Fibroblast of lung (primary cell): ENCODE measurements around the gene TNP2. TPM values are rescaled to one million over a fixed set of nuclear protein-coding genes. Genes with fewer than 3 reads are reported as not detected.

Experiments
- DNase-seq, 2 donors: peaks; one replicate each; pipeline versions ENCODE4 v3.0.0 to v3.0.0-alpha.2; 2010; ENCODE audit warnings: low read depth in 2 of 2
- H2AFZ ChIP-seq: 2 replicates; pipeline ENCODE4 v1.5.1; 2012; ENCODE audit warnings: low read length, control low read depth, inconsistent platforms
- H3K27ac ChIP-seq: 2 replicates; pipeline ENCODE4 v1.5.1; 2011; ENCODE audit warnings: low read length, control low read depth; ENCODE audit not compliant: insufficient read depth
- H3K27me3 ChIP-seq: 2 replicates; pipeline ENCODE4 v1.5.1; 2011; ENCODE audit warnings: mild to moderate bottlenecking, low read length; ENCODE audit not compliant: control insufficient read depth, insufficient read depth
- H3K36me3 ChIP-seq: 2 replicates; pipeline ENCODE4 v1.5.1; 2011; ENCODE audit warnings: low read length; ENCODE audit not compliant: control insufficient read depth, insufficient read depth
- H3K4me1 ChIP-seq: 2 replicates; pipeline ENCODE4 v1.5.1; 2011; ENCODE audit warnings: low read length; ENCODE audit not compliant: control insufficient read depth, insufficient read depth; ENCODE audit errors: extremely low read depth
- H3K4me2 ChIP-seq: 2 replicates; pipeline ENCODE4 v1.5.1; 2011; ENCODE audit warnings: low read length, control low read depth; ENCODE audit not compliant: insufficient read depth; ENCODE audit errors: extremely low read depth
- H3K4me3 ChIP-seq, 4 experiments: fragments of 200-600 bp in 1 of 4; sonication (generic) in 1 of 4; replicated peaks in 1 of 4; 2 replicates each; pipeline ENCODE4 v1.5.1; 2011 to 2016; ENCODE audit warnings: low read length in 4 of 4, low read depth in 3 of 4, mild to moderate bottlenecking in 3 of 4, control low read depth in 2 of 4, inconsistent platforms in 1 of 4, mixed read lengths in 1 of 4; ENCODE audit not compliant: insufficient read depth in 1 of 4; ENCODE audit errors: control extremely low read depth in 1 of 4
- H3K79me2 ChIP-seq: 2 replicates; pipeline ENCODE4 v1.5.1; 2012; ENCODE audit warnings: mild to moderate bottlenecking, low read length, inconsistent platforms; ENCODE audit not compliant: control insufficient read depth, insufficient read depth
- H3K9ac ChIP-seq: 2 replicates; pipeline ENCODE4 v1.5.1; 2011; ENCODE audit warnings: mild to moderate bottlenecking, low read length, control low read depth; ENCODE audit not compliant: insufficient read depth
- H3K9me3 ChIP-seq: 2 replicates; pipeline ENCODE4 v1.5.1; 2012; ENCODE audit warnings: low read depth, low read length; ENCODE audit not compliant: control insufficient read depth, insufficient read depth
- H4K20me1 ChIP-seq: 2 replicates; pipeline ENCODE4 v1.5.1; 2011; ENCODE audit warnings: low read length; ENCODE audit not compliant: control insufficient read depth, insufficient read depth; ENCODE audit errors: extremely low read depth
- EZH2 ChIP-seq: IDR thresholded peaks from 2 replicates; pipeline ENCODE4 v1.5.1; 2012; ENCODE audit warnings: low read length, control low read depth, mild to moderate bottlenecking; ENCODE audit errors: missing control alignments
- polyA plus RNA-seq, 2 donors: library from polyadenylated mRNA; depleted of rRNA in 1 of 2; stranded (reverse) in 1 of 2; unstranded in 1 of 2; fragments of >200 nt; gene quantifications; 2 replicates each; pipeline ENCODE4 v1.2.1, GENCODE V29; 2011 to 2012; ENCODE audit warnings: missing spikeins in 1 of 2
- total RNA-seq: library from RNA; depleted of rRNA; stranded (reverse); fragments of >200 nt; gene quantifications from 2 replicates; pipeline ENCODE4 v1.2.1, GENCODE V29; 2014
- TF ChIP-seq, protein P1 (sequence below), 2 donors: IDR thresholded peaks in 1 of 2; conservative IDR thresholded peaks in 1 of 2; 1 replicate in 1 of 2; 2 replicates in 1 of 2; pipeline ENCODE4 v1.5.1; 2011 to 2012; ENCODE audit warnings: low read length in 2 of 2, control low read depth in 1 of 2, inconsistent platforms in 1 of 2, low read depth in 1 of 2, mild to moderate bottlenecking in 1 of 2

Gene TNP2
- total and polyA plus RNA-seq, 2 donors (not counting 1 experiment from before 2014, with no cell fraction given) = not detected

DNA sequence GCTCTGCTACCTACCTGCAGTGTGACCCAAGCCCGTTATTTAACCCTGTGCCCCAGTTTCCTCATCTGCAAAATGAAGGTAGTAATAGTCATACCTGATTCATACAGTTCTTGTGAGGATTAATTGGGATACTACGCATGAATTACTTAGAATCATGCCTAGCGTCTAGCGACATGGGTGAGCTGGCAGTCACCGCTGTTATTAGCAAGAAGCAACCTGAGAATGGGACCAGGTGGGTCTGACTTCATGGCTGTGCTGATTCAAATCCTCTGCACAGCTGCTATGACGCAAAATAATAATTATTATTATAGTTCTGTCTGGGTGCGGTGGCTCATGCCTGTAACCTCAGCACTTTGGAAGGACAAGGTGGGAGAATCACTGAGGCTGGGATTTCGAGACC lies 21.0 kb downstream of the TNP2 start:
- peaks cover 2% of the 10 kb centered on the region for H3K27me3 ChIP-seq
- H3K36me3 ChIP-seq = peaks cover 8% of the 10 kb centered on the region
- no peak overlapping the region for H3K4me3 ChIP-seq
- H2AFZ ChIP-seq = no peak overlapping the region
- no peak overlapping the region for H3K9ac ChIP-seq
- no peak overlapping the region for H3K27ac ChIP-seq
- H4K20me1 ChIP-seq = no peaks in the 10 kb centered on the region
- no peaks in the 10 kb centered on the region for H3K9me3 ChIP-seq
- no peak overlapping the region for H3K4me2 ChIP-seq
- no peak for DNase-seq
- peaks cover 8% of the 10 kb centered on the region for H3K79me2 ChIP-seq
- peaks cover 4% of the 10 kb centered on the region for H3K4me1 ChIP-seq
- TF ChIP-seq, protein P1, sequence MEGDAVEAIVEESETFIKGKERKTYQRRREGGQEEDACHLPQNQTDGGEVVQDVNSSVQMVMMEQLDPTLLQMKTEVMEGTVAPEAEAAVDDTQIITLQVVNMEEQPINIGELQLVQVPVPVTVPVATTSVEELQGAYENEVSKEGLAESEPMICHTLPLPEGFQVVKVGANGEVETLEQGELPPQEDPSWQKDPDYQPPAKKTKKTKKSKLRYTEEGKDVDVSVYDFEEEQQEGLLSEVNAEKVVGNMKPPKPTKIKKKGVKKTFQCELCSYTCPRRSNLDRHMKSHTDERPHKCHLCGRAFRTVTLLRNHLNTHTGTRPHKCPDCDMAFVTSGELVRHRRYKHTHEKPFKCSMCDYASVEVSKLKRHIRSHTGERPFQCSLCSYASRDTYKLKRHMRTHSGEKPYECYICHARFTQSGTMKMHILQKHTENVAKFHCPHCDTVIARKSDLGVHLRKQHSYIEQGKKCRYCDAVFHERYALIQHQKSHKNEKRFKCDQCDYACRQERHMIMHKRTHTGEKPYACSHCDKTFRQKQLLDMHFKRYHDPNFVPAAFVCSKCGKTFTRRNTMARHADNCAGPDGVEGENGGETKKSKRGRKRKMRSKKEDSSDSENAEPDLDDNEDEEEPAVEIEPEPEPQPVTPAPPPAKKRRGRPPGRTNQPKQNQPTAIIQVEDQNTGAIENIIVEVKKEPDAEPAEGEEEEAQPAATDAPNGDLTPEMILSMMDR (conservative IDR thresholded peaks at IDR 0.05 in 1 of 2, IDR thresholded peaks at IDR 0.05 in 1 of 2; ENCODE audit: low read depth in 1 of 2, low read length in 2 of 2) = no peak
- TF ChIP-seq EZH2 = no peak

DNA sequence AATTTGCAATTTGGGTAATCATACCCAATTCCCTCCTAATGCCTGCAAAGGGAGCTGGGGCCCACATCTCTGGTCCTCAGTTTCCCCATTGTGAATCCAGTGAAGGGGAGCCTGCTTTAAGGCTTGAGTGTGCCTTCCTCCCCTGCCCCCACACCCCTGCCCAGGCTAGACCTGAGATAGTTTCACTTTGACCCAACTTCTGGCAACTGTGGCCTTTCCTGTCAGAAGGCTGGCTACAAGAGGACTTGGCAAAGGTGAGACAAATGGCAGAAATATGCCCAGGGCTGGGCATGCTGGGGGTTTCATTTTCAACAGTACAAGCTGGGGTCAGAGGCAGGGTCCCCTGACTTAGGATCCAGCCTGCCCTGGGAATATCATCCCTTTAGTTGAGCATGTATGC lies 23.1 kb downstream of the TNP2 start:
- no peaks in the 10 kb centered on the region for H3K4me1 ChIP-seq
- H3K9me3 ChIP-seq = no peaks in the 10 kb centered on the region
- TF ChIP-seq, protein P1 (conservative IDR thresholded peaks at IDR 0.05 in 1 of 2, IDR thresholded peaks at IDR 0.05 in 1 of 2; ENCODE audit: low read depth in 1 of 2, low read length in 2 of 2) = no peak
- no peak for TF ChIP-seq EZH2
- H4K20me1 ChIP-seq = no peaks in the 10 kb centered on the region
- H3K4me3 ChIP-seq = no peak overlapping the region
- H3K79me2 ChIP-seq = no peaks in the 10 kb centered on the region
- DNase-seq = no peak
- H3K27me3 ChIP-seq = peaks cover 3% of the 10 kb centered on the region
- H3K9ac ChIP-seq = no peak overlapping the region
- no peak overlapping the region for H3K4me2 ChIP-seq
- H3K36me3 ChIP-seq = no peaks in the 10 kb centered on the region
- no peak overlapping the region for H2AFZ ChIP-seq
- no peak overlapping the region for H3K27ac ChIP-seq

DNA sequence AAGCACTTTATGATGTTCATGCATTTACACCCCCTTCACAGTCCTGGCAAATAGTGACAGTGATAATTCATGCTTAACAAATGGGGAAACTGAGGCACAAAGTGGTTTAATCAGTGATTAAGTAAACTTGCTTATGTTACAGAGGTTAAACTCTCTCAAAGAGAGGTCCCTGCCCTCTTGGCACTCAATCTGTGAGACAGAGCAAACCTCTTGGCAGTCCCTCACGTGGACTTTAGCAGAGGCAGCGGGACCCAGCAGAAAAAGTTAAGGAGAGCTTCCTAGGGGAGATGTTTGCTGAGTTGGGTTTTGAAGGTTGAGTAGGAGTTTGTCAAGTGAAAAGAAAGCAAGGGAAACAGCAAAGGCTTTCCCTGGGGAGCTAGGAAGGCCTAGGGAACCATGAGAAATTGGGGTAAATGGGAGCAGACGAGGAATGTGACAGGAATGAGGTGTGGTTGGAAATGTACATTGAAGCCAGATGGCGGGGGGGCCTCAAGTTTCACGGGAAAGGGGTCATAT lies 23.8 kb downstream of the TNP2 start:
- no peaks in the 10 kb centered on the region for H3K36me3 ChIP-seq
- no peak overlapping the region for H3K4me3 ChIP-seq
- H3K4me2 ChIP-seq = no peak overlapping the region
- DNase-seq = no peak
- no peak overlapping the region for H2AFZ ChIP-seq
- no peaks in the 10 kb centered on the region for H3K79me2 ChIP-seq
- no peak overlapping the region for H3K9ac ChIP-seq
- peaks cover 3% of the 10 kb centered on the region for H3K27me3 ChIP-seq
- TF ChIP-seq EZH2 = no peak
- TF ChIP-seq, protein P1 (conservative IDR thresholded peaks at IDR 0.05 in 1 of 2, IDR thresholded peaks at IDR 0.05 in 1 of 2; ENCODE audit: low read depth in 1 of 2, low read length in 2 of 2) = no peak
- H4K20me1 ChIP-seq = no peaks in the 10 kb centered on the region
- H3K9me3 ChIP-seq = no peaks in the 10 kb centered on the region
- no peak overlapping the region for H3K27ac ChIP-seq
- no peaks in the 10 kb centered on the region for H3K4me1 ChIP-seq
